ENCODE measurements around the gene SBNO2. TPM values are rescaled to one million over a fixed set of nuclear protein-coding genes. Genes with fewer than 3 reads are reported as not detected.

Gene SBNO2
- total and polyA plus RNA-seq, 2 experiments from 2014 or later = 6.9 to 35.4 TPM

DNA sequence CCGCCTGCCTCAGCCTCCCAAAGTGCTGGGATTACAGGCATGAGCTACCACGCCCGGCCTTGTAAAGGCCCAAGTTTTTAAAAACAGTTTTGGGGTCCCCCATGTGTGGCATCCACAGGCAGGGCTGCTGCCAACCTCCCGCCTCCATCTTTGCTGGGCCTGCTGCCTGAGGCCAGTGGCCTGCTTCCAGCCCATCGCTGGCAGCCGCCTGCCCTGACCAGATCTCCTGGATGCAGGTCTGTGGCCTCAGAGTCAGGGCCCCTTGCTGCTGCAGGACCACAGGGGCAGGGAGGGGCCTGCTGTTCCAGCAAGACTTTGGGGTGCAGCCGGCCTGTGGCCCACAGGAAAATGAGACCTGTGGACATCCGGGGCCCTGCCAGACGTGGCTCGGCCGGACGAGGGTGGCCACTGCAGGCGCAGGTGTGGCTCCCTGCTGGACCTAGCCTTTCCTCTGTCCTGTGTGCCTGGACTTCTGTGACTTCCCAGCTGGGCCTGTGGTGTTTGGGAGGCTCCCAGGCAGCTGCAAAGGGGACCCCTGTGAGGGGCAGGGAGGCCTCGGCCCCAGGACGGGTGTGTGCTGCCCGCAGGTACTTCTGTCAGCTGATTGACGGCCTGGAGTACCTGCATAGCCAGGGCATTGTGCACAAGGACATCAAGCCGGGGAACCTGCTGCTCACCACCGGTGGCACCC, 45.9 kb upstream of the SBNO2 start:
- Histone ChIP-seq H3K36me3 (ENCODE audit: insufficient read depth) (no peaks in the 10 kb centered on the region), H3K4me1 (ENCODE audit: insufficient read depth) (peaks cover 11% of the 10 kb centered on the region; the same call in 1 of the 2 replicates), H3K27ac (ENCODE audit: low read depth) (no peak overlapping the region), H2AFZ (no peak overlapping the region), H3K79me2 (replicated peaks; ENCODE audit: insufficient read depth) (peaks cover 48% of the 10 kb centered on the region), H3K9me2 (ENCODE audit: insufficient read depth) (no peaks in the 10 kb centered on the region), H3K4me2 (no peak overlapping the region), H4K20me1 (replicated peaks; ENCODE audit: insufficient read depth) (peaks cover 21% of the 10 kb centered on the region; the same call in 1 of the 2 replicates), H3F3A (replicated peaks; ENCODE audit: low read depth) (peaks cover 24% of the 10 kb centered on the region), H3K27me3 (ENCODE audit: insufficient read depth) (no peaks in the 10 kb centered on the region), H3K4me3 (no peak overlapping the region)
- Mint-ChIP-seq H3K4me3 (no peak overlapping the region), H3K27ac (no peak overlapping the region), H3K9me3 (no peaks in the 10 kb centered on the region), H3K36me3 (ENCODE audit: low read depth) (peaks cover 2% of the 10 kb centered on the region; the same call in 1 of the 3 replicates), H3K4me1 (peaks cover 14% of the 10 kb centered on the region), H3K27me3 (ENCODE audit: insufficient read depth, low read depth, poor library complexity) (peaks cover 13% of the 10 kb centered on the region)
- no peak for ATAC-seq
- DNase-seq (ENCODE audit: low spot score) = no peak
- TF ChIP-seq, protein P1, sequence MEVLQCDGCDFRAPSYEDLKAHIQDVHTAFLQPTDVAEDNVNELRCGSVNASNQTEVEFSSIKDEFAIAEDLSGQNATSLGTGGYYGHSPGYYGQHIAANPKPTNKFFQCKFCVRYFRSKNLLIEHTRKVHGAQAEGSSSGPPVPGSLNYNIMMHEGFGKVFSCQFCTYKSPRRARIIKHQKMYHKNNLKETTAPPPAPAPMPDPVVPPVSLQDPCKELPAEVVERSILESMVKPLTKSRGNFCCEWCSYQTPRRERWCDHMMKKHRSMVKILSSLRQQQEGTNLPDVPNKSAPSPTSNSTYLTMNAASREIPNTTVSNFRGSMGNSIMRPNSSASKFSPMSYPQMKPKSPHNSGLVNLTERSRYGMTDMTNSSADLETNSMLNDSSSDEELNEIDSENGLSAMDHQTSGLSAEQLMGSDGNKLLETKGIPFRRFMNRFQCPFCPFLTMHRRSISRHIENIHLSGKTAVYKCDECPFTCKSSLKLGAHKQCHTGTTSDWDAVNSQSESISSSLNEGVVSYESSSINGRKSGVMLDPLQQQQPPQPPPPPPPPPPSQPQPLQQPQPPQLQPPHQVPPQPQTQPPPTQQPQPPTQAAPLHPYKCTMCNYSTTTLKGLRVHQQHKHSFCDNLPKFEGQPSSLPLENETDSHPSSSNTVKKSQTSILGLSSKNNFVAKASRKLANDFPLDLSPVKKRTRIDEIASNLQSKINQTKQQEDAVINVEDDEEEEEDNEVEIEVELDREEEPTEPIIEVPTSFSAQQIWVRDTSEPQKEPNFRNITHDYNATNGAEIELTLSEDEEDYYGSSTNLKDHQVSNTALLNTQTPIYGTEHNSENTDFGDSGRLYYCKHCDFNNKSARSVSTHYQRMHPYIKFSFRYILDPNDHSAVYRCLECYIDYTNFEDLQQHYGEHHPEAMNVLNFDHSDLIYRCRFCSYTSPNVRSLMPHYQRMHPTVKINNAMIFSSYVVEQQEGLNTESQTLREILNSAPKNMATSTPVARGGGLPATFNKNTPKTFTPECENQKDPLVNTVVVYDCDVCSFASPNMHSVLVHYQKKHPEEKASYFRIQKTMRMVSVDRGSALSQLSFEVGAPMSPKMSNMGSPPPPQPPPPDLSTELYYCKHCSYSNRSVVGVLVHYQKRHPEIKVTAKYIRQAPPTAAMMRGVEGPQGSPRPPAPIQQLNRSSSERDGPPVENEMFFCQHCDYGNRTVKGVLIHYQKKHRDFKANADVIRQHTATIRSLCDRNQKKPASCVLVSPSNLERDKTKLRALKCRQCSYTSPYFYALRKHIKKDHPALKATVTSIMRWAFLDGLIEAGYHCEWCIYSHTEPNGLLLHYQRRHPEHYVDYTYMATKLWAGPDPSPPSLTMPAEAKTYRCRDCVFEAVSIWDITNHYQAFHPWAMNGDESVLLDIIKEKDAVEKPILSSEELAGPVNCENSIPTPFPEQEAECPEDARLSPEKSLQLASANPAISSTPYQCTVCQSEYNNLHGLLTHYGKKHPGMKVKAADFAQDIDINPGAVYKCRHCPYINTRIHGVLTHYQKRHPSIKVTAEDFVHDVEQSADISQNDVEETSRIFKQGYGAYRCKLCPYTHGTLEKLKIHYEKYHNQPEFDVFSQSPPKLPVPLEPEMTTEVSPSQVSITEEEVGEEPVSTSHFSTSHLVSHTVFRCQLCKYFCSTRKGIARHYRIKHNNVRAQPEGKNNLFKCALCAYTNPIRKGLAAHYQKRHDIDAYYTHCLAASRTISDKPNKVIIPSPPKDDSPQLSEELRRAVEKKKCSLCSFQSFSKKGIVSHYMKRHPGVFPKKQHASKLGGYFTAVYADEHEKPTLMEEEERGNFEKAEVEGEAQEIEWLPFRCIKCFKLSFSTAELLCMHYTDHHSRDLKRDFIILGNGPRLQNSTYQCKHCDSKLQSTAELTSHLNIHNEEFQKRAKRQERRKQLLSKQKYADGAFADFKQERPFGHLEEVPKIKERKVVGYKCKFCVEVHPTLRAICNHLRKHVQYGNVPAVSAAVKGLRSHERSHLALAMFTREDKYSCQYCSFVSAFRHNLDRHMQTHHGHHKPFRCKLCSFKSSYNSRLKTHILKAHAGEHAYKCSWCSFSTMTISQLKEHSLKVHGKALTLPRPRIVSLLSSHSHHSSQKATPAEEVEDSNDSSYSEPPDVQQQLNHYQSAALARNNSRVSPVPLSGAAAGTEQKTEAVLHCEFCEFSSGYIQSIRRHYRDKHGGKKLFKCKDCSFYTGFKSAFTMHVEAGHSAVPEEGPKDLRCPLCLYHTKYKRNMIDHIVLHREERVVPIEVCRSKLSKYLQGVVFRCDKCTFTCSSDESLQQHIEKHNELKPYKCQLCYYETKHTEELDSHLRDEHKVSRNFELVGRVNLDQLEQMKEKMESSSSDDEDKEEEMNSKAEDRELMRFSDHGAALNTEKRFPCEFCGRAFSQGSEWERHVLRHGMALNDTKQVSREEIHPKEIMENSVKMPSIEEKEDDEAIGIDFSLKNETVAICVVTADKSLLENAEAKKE (CRISPR knock-in tag; IDR thresholded peaks at IDR 0.05) = no peak
- TF ChIP-seq JUNB (IDR thresholded peaks at IDR 0.05; ENCODE audit: unreplicated experiment) (no peak), EZH2phosphoT487 (IDR thresholded peaks at IDR 0.05; ENCODE audit: unreplicated experiment) (no peak), POLR2AphosphoS5 (IDR thresholded peaks at IDR 0.05; ENCODE audit: low read depth) (no peak), NANOG (IDR thresholded peaks at IDR 0.05; ENCODE audit: borderline replicate concordance) (no peak), CREB1 (CRISPR knock-in tag; IDR thresholded peaks at IDR 0.05; ENCODE audit: low read depth) (no peak), ZNF114 (CRISPR knock-in tag; IDR thresholded peaks at IDR 0.05) (no peak), EZH2 (IDR thresholded peaks at IDR 0.05; ENCODE audit: low read depth, unreplicated experiment) (no peak)
- TF ChIP-seq, protein P2, sequence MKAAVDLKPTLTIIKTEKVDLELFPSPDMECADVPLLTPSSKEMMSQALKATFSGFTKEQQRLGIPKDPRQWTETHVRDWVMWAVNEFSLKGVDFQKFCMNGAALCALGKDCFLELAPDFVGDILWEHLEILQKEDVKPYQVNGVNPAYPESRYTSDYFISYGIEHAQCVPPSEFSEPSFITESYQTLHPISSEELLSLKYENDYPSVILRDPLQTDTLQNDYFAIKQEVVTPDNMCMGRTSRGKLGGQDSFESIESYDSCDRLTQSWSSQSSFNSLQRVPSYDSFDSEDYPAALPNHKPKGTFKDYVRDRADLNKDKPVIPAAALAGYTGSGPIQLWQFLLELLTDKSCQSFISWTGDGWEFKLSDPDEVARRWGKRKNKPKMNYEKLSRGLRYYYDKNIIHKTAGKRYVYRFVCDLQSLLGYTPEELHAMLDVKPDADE (IDR thresholded peaks at IDR 0.05) = no peak
- TF ChIP-seq, protein P3, sequence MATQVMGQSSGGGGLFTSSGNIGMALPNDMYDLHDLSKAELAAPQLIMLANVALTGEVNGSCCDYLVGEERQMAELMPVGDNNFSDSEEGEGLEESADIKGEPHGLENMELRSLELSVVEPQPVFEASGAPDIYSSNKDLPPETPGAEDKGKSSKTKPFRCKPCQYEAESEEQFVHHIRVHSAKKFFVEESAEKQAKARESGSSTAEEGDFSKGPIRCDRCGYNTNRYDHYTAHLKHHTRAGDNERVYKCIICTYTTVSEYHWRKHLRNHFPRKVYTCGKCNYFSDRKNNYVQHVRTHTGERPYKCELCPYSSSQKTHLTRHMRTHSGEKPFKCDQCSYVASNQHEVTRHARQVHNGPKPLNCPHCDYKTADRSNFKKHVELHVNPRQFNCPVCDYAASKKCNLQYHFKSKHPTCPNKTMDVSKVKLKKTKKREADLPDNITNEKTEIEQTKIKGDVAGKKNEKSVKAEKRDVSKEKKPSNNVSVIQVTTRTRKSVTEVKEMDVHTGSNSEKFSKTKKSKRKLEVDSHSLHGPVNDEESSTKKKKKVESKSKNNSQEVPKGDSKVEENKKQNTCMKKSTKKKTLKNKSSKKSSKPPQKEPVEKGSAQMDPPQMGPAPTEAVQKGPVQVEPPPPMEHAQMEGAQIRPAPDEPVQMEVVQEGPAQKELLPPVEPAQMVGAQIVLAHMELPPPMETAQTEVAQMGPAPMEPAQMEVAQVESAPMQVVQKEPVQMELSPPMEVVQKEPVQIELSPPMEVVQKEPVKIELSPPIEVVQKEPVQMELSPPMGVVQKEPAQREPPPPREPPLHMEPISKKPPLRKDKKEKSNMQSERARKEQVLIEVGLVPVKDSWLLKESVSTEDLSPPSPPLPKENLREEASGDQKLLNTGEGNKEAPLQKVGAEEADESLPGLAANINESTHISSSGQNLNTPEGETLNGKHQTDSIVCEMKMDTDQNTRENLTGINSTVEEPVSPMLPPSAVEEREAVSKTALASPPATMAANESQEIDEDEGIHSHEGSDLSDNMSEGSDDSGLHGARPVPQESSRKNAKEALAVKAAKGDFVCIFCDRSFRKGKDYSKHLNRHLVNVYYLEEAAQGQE (IDR thresholded peaks at IDR 0.05; ENCODE audit: unreplicated experiment) = no peak

Data from GM23338 (cell line).